Islet of Langerhans (tissue), 1 donor: ENCODE data around the gene SERBP1.

Experiments
- FAIRE-seq: peaks from one replicate; lab custom pipeline; 2011; peaks lifted over from hg19 to GRCh38; lab: Jason Lieb, UNC

The SERBP1 gene

DNA sequence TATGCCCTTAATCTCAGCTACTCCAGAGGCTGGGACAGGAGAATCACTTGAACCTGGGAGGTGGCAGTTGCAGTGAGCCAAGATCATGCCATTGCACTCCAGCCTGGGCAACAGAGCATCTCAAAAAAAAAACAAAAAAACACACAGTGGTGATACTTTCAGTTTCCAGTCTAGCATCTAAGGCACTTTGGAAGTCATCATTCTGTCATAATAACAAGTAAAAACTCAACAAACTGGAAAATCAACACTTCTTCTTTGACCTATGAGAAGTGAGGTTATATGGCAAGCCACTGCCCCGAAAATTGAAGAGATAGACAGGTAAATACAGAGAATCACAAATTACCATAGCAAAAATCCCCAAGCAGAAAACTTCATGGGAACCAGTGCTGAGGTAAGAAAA, 70.6 kb downstream of the SERBP1 start:
- FAIRE-seq, result no peak
